Fibroblast of skin of right quadriceps (primary cell): ENCODE measurements around the gene SMIM41.

ENCODE experiments used
- DNase-seq: peaks from one replicate; pipeline ENCODE4 v3.0.0-alpha.2; 2013

SMIM41 gene

DNA sequence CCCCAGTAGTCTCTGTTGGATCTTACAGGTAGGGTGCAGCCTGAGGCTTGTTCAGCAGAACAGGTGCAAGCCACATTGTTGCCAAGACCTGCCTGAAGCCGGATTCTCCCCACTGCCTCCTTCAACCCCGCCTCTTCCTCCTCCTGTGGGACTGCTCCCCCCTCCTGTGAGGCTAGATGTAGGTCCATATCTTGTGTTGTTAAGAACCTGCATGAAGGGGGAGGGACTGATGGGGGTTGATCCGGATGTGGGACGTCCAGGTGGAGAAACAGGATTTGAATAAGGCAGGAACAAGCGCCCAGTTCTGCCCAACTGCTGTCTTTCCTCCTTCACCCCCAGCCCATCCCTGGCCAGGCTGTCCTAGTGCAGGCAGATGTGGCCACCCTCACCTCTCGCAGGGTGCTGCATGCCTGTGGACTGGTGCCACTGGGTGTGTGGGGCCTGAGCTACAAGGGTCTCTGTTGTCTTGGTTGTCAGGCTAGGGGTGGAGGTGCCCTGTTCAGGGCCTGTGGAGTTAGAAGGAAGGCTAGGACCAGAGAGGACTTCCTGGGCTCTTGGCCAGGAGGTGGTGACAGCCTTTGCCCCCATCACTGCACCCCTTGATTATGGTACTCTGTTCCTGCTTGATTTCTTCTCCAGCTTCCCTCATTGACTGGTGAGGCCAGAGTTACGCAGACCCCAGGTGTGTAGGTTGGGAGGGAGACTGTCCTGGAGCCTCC lies 26.9 kb upstream of the SMIM41 start:
- DNase-seq = no peak

DNA sequence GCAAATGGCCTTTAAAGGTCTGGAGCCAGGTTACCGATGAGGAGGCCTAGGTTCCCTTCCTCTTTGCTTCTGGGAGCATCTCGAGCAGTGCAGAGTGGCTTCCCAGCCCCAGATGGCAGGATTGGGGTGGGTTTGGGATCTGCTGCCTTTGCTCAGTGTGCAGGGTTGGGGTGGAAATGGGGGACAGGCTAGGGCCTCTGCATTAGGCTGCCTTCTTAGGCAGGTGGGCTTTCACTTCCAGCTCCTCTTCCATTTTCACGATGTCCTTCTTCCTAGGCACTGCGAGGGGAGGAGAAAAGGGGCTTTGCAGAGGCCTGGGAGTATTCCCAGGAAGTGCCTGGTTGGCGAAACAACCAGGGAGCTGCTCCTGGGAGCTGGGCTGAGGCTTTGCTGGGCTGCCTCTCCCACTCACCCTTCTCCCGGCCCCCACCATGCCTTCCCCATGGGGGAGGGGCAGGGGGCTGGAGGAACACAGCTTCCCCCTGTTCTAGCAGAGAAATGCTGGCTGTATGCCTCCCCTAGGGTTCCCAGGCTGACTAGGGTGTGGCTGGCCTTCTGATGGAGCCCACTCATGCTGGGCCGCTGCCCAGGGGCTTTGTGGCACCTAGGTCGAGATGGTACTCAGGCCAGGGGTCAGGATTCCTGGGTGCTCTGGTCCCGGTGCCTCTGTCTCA lies 25.8 kb upstream of the SMIM41 start:
- DNase-seq = no peak

DNA sequence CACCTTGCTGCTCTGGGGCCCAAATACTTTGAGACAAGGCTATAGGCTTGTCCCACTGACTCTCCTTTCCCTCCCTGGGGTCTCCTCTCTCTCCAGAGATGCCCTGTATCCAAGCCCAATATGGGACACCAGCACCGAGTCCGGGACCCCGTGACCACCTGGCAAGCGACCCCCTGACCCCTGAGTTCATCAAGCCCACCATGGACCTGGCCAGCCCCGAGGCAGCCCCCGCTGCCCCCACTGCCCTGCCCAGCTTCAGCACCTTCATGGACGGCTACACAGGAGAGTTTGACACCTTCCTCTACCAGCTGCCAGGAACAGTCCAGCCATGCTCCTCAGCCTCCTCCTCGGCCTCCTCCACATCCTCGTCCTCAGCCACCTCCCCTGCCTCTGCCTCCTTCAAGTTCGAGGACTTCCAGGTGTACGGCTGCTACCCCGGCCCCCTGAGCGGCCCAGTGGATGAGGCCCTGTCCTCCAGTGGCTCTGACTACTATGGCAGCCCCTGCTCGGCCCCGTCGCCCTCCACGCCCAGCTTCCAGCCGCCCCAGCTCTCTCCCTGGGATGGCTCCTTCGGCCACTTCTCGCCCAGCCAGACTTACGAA lies 25.2 kb upstream of the SMIM41 start:
- no peak for DNase-seq

DNA sequence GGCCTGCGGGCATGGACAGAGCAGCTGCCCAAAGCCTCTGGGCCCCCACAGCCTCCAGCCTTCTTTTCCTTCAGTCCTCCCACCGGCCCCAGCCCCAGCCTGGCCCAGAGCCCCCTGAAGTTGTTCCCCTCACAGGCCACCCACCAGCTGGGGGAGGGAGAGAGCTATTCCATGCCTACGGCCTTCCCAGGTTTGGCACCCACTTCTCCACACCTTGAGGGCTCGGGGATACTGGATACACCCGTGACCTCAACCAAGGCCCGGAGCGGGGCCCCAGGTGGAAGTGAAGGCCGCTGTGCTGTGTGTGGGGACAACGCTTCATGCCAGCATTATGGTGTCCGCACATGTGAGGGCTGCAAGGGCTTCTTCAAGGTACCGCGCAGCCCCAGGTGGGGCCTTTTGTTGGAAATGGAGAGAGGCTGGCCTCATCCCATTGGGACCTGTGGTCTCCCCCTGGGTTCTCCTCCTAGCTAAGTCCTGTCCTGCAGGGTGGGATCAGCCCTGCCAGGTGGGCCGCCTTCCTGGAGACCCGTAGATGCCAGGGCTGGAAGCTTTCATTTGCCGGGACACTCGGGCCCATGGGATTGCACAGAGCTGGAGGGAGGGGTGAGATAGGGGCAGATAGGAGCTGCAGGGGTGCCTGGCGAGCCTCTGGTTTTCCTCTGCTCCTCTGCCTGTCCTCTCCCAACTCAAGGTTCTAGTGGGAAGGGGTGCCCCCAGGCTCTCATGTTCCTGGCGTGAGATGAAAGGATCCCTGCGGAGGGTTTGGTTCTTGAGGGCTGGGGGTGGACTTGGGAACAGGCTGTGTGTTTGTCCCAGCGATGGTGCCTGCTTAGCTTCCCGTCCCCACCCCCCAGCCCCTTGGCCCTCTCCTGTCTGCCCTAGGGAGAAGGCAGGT lies 24.4 kb upstream of the SMIM41 start:
- no peak for DNase-seq

DNA sequence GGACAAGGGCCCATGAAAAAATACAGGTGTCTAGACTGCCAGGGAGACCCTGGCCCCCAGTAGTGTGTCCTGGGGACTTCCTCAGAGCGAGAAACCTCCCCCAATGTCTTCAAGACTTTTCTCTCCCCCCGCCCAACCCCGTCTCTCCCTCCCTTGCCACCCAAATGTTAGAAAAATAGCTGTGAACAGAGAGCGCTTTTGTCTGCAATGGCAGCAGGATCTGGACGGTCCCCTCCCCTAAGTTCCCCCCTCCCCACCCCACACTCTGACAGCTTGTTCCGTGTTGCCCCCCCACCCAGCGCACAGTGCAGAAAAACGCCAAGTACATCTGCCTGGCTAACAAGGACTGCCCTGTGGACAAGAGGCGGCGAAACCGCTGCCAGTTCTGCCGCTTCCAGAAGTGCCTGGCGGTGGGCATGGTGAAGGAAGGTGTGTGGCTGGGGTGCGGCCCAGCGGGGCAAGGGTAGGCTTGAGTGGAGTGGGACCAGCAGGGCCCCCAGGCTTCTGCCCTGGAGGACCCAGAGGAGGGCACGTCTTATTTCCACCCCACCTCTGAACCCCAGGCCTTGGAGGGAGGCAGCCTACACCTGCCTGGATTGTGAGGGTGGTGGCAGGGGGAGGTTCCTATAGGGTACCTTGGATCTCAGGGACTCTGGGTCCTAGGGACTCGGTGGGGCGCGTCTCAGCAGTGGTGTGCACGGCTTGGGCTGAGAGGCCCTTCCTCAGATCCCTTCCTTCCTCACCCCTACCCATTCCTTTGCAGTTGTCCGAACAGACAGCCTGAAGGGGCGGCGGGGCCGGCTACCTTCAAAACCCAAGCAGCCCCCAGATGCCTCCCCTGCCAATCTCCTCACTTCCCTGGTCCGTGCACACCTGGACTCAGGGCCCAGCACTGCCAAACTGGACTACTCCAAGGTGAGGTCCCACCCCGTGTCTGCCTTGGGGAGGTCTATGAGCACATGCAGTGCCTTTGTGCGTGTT lies 23.5 kb upstream of the SMIM41 start:
- no peak for DNase-seq

DNA sequence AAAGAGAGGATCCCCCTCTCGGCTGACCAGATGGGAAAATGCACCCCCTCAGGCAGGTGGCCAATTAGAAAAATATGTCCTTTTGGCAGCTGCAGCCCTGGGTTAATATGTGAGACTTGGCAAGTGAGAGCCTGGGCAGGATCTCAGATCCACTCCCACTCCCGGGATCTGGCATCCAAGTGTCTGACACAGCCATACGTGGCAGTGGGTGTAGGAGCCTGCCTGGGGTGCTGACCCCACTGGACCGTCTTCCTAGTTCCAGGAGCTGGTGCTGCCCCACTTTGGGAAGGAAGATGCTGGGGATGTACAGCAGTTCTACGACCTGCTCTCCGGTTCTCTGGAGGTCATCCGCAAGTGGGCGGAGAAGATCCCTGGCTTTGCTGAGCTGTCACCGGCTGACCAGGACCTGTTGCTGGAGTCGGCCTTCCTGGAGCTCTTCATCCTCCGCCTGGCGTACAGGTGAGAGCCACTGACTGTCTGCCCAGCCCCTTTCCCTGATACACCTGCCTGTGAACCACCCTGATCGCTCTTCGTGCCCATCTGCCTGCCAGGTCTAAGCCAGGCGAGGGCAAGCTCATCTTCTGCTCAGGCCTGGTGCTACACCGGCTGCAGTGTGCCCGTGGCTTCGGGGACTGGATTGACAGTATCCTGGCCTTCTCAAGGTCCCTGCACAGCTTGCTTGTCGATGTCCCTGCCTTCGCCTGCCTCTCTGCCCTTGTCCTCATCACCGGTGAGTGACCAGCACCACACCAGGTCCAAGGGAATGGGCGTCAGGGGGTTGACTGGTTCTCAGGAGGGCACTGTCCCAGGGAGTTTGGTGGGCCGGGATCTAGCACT lies 22.5 kb upstream of the SMIM41 start:
- DNase-seq = no peak

DNA sequence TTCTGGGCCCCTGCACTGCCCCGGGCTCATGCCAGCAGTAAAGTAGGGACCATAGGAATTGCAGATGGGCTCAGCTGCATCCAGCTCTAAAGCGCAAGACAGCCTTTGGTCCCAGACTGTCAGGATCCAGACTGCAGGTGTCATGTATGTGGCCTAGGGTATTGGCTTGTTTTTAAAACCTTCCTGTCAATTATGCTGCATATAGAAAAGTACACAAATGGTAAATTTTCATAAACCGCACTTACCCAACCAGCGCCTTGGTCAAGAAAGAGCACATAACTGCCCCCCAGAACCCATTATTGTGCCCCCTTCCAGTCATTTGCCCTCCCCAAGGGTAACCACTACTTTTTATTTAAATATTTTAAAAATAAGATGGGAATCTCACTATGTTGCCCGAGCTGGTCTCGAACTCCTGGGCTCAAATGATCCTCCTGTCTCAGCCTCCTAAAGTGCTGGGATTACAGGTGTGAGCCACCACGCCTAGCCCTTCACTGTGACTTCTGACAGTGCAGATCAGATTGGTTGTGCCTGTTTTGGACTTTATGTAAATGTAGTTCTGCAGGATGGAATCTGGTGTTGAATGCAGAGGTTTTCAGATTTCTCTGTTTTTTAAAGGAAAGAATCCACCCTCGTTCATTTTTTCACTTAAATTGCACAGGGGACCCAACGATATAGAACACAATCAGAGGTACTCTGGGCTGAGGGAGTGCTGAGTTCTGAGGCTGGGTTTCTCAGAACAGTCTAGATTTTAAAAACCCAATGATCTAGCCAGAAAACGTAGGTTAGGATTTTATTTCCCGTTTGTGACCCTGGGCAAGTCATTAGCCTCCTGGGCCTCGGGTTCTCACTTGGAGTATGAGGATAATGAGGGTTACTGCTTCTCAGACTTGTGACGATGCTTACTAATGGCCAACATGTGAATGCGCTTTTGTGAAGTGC lies 21.6 kb upstream of the SMIM41 start:
- no peak for DNase-seq

DNA sequence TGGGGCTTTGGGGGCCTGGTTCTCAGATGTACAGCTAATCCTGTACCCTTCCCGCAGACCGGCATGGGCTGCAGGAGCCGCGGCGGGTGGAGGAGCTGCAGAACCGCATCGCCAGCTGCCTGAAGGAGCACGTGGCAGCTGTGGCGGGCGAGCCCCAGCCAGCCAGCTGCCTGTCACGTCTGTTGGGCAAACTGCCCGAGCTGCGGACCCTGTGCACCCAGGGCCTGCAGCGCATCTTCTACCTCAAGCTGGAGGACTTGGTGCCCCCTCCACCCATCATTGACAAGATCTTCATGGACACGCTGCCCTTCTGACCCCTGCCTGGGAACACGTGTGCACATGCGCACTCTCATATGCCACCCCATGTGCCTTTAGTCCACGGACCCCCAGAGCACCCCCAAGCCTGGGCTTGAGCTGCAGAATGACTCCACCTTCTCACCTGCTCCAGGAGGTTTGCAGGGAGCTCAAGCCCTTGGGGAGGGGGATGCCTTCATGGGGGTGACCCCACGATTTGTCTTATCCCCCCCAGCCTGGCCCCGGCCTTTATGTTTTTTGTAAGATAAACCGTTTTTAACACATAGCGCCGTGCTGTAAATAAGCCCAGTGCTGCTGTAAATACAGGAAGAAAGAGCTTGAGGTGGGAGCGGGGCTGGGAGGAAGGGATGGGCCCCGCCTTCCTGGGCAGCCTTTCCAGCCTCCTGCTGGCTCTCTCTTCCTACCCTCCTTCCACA lies 20.7 kb upstream of the SMIM41 start:
- DNase-seq = no peak

DNA sequence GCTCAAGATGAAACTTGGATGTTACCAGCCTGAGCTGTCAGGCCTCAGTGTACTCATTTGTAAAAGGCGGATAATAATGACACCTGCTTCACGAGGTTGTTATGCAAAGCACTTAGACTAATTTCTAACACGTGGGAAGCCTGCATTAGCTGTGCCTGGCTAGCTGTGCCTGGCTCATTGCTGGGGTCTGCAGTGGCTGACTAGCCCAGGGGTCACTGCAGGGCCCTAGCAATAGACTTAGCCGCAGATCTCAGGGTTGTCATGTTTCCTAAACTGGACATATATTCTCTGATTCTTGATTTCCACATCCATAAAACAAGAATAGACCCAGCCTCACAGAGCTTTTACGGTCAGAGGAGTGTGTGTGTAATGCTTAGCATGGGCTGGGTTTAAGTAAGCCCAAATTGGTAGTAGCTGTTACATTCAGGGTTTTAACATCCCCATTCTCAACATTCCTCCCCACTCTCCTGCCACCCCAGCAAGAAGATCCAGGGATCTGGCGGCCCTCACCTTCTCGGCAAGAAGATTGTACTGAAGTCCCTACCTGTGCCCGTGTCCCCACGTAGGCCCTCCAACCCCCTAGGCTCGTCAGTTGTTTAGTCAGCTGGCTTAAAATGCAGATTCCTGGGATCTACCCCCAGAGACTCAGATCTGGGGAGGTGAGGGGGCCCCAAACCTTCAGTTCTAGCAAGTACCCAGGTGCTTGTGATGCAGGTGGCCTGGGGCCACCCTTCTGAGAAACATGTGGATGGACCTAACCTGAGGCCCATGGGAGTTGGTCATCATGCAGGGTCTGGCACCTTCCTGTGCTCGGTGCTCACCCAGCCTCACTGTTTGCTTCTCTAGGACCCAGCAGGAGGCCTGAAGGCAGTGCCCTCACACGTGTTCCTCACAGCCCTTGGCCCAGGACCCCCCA lies 19.7 kb upstream of the SMIM41 start:
- no peak for DNase-seq

DNA sequence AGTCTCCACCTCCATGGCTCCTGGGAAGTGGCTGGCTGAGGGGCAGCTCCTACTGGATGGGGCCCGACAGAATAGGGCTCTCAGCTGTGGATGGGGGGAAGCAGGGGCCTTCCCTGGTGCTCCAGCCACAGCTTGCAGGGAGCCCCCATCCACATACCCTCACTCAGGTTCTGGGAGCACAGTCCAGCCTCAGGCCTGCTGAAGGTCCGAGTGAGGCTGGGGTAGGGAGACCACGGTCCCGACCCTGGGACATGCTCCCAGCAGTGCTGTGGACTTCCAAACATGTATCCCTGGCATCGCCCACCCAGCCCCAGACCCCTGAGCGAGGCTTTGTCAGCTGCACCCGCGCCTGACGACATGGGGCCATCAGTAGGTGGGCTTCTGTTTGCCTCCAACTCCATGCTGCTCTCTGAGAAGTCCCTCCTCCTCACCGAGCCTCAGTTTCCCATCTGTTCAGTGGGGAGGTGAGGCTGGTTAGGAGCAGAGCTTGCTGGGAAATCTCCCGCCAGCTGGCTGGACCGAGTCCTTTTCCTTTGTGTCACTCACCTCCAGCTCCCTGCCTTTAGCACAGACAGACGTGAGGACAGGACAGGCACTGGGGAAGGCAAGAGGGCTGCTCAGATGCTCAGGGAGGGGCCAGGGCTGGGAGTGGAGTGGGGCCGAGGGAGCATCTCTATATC lies 18.9 kb upstream of the SMIM41 start:
- no peak for DNase-seq

DNA sequence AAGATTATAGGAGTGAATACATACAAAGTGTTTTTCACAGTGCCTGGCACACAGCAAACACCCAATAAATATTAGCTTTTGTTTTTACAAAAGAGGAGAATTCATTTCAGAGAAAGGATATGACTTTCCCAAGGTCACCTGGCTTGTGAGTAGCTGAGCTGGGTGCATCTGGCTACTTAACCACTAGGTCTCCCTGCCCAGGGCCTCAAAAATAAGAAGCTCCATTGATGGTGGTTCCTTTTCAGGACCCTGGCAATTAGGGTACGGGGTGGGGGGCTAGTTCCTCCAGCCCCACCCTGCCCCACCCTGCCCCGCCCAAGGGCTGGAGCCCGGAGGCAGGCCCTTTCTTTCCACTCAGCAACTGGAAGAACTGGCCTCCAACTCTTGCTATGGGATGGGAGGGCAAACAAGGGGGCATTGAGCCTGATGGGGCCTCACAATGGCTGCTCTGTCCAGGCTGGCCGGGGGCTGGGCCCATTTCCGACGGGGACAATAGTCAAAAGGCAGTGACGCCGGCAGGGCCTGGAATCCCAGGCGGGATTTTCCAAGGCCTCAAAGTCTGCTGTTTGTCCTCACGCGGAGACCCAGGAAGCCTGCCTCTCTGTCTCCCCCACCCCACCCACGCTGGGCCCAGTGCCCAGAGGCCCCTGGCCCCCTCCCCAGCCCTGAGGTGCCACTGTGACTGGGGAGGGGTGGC lies 17.9 kb upstream of the SMIM41 start:
- DNase-seq = no peak

DNA sequence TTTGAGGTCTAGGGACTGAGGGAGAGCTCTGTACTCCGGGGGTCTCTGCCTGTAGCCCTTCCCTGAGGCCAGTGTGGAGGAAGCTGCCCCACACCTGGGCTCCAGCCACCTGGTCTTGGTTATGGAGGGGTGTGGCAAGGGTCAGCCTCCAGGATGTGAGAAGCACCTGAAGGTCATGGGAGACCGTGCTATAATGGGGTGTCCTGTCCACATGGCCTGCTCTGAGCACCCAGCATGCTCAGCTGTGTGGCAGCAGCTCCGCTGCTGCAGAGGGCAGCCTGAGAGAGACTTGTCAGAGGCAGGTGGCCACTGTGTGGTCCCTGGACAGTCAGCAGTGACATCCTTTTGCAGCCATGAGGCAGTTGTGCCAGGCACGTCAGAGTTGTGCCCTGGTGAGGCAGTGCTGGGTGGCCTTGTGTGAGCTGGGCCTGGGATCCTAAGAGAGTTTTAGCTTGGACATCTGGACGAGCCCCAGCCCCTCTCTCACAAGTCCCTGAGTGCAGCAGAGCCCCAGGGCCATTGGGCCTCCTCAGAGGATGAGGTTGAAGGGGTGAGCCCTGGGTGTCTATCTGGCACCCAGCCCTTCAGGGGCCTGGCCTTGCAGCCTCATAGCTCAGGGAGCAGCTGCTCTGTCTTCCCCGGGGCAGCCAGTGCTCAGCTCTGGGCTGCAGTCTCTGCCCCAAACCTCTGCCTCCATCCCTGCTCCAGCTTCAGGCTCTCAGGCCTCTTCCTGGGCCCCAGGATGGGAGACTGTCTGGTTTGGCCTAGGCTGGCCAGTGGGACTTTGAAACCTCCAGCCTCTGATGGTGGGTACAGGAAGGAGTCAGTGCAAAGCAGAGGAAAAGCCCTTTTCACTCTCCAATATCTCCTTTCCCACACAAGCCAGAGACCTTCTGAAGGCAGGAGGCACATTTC lies 17.1 kb upstream of the SMIM41 start:
- DNase-seq = no peak

DNA sequence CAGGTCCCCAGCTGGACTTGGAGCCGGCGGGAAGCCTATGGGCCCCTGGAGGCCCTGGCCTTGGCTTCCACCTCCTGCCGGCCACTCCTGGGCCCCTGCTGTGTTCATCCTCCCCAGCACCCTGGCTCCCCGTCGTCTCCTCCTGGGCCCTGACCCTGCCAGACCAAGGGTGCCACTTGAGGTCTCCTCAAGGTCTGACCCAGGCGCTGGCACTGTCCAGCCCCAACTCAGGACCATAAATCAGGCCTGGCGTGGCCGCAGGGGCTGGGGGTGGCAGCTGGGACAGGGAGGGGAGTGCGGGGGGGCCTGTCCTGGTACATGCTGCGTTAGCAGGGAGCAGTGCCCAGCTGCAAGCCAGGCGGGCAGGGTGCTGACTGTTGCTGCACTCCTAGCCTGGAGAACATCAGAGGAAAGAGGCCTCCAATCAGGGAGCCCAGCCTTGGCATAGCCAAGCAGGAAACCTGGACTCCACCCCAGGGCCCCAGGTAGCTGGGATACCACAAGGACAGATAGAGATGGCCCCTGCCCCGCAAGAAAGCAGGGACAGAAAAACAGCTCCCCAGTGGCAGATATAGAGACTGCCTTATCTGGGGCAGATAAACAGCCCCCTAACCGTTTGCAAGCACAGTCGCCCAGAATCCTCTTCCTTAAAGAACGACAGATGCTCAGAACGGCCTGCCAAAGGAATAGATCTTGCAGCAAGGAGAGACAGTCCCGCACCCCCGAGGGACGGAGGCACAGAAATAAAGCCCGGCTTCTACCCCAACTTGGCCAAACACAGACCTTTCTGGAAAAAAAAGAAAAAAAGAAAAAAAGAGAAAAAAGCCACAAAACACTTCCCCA lies 16.2 kb upstream of the SMIM41 start:
- no peak for DNase-seq

DNA sequence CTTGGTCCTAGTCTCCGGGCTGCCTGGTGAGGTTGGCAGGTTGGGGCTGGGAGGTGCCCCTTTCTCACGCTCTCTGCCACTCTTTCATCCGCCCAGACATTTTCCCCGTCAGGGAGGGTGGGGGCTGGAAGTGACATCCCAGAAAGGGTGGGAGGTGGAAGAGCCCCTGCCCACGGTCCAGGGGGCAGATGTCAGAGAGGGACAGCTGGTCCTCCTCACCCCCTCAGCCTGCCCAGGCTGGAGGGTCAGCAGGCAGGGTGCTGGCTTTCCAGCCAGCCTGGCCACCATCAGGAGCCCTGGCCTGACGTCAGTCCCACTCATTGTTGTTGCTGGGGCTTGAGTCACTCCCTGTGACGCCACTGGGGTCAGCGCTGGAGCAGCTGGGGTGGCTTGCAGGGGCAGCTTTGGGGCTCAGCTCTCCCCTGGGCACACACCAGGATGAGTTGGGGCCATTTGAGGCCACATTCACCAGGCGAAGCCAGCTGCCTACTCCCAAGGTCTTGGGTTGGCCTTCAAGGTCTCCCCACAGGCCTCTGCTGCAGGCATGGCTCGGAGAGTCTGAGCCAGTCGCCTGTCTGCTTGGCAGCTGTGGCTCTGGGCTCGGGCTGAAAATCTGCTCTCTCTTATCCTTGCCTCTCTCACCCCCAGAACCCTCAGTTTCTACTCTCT lies 15.4 kb upstream of the SMIM41 start:
- peak; percentile 52 for DNase-seq
